Measurements from ENCODE around the gene TDRD9.
"Not testable (repeated sequence)": the region's sequence is repeated elsewhere in the genome, so short reads cannot be mapped to it uniquely, and the experiment has no call there.

Gene TDRD9

DNA sequence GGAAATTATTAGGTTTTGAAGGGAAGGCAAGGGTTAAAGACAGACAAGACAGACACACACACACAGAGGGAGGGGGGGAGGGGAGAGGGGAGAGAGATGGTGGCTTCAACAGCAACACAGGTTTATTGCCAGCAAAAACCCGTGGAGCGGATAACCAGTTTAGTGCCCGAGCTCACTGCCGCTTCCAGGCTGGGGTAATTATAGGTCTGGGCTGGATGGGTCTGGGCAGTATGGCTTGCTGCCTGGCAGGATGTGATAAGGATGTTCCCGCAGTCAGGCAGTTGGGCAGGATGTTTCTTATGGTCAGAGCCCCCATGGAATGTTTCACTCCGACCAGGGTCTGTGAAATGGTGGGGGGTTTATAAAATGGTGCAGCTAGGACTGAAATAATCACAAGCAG is 4.4 kb upstream of the TDRD9 start:
- no peak for DNase-seq

DNA sequence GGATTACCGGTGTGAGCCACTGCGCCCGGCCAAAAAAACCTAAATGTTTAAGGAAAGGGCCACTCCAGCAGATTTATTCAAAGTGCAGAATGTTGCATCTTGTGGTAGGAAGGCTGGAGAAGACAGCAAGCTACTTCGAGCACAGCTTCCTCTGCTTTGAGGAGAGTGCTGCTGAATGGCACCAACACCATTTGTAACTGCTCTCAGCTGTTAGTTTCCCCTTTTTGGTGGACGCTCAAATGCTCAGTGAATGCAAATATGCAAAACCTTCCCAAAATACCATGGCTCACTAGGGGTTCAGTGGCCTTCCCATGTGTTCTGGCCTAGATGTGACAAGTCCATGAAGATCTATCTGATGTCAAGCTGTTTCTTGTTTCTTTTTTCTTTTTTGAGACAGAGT is 2.9 kb upstream of the TDRD9 start:
- DNase-seq = no peak

DNA sequence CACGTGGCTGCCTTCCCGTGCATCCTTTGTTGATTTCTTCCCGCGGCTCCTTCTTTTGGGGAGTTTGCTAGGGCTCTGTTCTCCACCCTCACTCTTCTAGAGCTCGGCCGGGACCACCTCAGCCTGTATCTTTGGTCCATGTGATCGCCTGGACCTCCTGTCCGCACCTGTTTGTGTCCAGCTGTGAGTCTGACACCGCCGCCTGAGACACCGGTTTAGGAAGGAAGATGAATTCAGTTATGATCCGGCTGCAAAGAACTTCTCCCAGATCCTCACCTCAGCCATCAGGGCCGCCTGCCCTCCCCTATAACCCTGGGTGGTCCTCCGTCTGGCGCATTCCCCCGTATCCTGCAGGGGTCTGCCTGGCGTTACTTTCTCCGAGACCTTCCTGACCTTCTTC is 690 bp upstream of the TDRD9 start:
- no peak for DNase-seq

GRCh38 chr14:103930051-103930604 is 1.9 kb downstream of the TDRD9 start:
- DNase-seq = no peak

- DNase-seq = peak; percentile 88 to 91
These were observed 3.2 kb downstream of the TDRD9 start for GRCh38 chr14:103931422-103931821.

GRCh38 chr14:103932791-103933490 is 4.7 kb downstream of the TDRD9 start:
- peak; percentile 19 to 28 for DNase-seq

GRCh38 chr14:103935102-103935501 is 6.8 kb downstream of the TDRD9 start:
- no peak for DNase-seq

- DNase-seq = no peak
These were observed 13.2 kb downstream of the TDRD9 start for GRCh38 chr14:103941462-103941861.

DNA sequence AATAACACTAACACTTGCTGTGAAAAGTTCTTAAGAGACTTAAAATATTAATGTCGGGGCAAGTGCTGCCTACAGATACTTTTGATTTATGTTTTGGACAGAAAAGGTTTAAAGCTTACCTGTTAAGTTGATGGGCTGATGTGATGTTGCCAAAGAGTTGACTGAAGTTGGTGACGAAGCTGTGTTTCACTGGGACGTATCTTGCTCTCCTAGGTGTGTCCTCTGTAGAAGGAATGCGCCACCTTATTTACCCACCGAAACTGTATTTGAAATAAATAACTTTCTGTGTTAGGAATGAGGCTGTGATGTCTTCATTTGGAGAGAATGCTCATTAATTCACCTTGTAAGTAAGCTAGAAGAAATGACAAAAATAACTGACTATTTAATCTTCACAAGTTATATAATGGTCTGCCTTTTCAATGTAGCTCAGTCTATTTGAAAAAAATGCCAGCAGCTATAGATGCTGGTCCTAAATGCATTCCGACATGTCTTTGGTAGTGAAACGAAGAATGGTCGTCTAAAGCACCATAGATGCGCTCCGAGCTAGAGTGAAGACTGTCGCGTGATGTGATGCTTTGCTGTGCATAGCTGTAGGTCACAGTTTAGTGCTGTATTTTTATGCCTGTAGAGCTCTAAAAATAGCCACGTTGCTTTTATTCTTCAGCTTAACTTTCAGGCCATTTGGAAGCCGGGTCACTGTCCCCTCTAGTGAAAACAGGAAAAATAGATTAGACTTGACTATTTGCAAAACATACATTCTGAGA is 13.9 kb downstream of the TDRD9 start, which contains the start of gene RD3L:
Gene RD3L (minus strand): TSS at position 557 of the 764 bp plus-strand sequence. CDS start 834 bp downstream, outside the sequence.
- DNase-seq = no peak

GRCh38 chr14:103943673-103944072 is 15.4 kb downstream of the TDRD9 start:
- DNase-seq = no peak

DNA sequence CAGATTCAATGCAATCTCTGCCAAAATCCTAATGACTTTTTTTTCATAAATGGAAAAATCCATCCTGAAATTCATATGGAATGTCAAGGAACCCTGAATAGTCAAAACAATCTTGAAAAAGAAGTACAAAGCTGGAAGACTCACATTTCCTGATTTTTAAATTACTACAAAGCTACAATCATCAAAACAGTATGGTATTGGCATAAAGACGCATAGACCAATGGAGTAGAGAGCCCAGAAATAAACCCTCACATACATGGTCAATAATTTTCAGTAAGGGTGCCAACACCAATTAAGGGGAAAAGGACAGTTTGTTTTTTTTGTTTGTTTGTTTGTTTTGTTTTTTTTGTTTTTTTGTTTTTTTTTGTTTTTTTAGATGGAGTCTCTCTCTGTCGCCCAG is 18.7 kb downstream of the TDRD9 start:
- DNase-seq = no peak

DNA sequence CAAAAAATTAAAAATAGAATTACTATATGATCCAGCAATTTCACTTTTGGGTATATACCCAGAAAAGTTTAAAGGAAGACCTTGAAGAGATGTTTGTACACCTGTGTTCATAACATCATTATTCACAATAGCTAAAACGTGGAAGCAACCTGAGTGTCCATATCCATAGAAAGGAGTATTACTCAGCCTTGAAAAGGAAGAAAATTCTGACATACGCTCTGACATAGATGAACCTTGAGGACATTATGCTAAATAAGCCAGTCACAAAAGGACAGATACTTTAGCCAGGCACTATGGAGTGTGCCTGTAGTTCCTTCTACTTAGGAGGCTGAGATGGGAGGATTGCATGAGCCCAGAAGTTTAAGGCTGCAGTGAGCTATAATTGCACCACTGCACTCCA is 20.2 kb downstream of the TDRD9 start:
- no peak for DNase-seq

- peak in 1 of 2 experiments; percentile 26 for DNase-seq
These were observed 21.0 kb downstream of the TDRD9 start for GRCh38 chr14:103949131-103949790.

GRCh38 chr14:103960457-103961055 is 32.3 kb downstream of the TDRD9 start:
- DNase-seq = no peak

DNA sequence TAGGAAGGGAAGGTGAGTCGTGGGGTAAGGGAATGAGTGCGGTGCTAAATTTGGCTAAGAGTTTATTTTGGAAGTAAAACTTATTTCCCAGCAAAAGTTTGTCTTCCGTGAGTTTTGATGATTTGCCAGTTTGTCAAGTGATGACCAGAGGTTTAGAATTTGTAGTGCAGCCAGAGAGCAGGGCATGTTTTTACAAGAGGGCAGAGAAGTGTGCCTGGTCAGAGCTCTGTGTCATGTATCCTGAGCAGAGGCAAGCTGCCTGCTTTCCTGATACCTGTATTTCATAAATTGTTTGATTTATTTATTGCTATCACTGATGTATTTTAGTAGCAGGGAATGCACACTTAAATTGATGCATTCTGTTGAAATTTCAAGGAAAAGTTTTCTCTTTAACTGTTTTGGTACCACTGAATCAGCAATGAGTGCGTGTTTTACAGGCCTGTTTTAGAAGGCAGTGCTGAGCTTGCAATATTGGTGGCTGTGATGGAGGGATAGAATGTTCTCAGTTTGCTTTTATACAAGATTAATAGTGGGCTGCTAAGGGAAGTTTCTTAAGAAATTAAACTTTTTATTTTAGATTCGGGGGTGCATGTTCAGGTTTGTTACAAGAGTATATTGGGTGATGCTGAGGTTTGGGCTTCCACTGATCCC is 33.8 kb downstream of the TDRD9 start:
- no peak for DNase-seq

DNA sequence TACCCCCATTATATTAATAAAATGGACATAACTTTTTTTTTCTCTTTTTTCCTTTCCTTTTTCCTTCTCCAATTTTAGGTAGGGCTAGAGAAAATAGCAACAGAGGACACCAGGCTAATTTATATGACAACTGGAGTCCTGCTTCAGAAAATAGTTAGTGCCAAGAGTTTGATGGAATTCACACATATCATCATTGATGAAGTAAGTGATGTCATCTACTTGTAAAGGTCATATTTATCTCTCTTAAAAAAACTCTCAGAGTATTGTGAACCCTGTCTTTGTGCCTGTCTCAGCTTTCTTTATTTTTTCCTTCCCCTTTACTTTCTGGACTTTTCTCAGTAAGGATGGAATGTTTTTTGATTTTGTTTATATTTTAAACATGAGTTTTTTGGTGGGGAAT is 38.4 kb downstream of the TDRD9 start:
- DNase-seq = no peak

DNA sequence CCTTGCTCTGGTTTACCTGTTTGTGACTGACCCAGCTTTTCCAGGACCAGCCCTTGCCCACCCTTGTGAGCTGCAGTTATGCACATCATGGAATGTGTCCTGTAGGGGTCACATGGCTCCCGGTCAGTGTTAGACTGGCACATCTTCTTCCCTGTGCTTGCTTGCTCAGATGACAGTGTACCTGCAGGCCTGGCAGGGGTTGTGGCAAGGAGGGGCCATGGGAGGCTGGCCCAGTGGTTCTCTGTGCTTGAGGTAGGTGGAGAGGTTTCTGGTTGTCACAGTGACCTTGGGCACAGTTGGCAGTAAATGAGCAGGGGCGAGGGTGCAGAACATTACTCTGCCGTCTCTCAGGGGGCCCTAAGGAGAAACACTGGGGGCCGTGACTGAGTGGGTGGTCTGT is 41.7 kb downstream of the TDRD9 start:
- no peak for DNase-seq

GRCh38 chr14:103973354-103973753 is 45.1 kb downstream of the TDRD9 start:
- DNase-seq = no peak

GRCh38 chr14:103974575-103974974 is 46.3 kb downstream of the TDRD9 start:
- DNase-seq = no peak

DNA sequence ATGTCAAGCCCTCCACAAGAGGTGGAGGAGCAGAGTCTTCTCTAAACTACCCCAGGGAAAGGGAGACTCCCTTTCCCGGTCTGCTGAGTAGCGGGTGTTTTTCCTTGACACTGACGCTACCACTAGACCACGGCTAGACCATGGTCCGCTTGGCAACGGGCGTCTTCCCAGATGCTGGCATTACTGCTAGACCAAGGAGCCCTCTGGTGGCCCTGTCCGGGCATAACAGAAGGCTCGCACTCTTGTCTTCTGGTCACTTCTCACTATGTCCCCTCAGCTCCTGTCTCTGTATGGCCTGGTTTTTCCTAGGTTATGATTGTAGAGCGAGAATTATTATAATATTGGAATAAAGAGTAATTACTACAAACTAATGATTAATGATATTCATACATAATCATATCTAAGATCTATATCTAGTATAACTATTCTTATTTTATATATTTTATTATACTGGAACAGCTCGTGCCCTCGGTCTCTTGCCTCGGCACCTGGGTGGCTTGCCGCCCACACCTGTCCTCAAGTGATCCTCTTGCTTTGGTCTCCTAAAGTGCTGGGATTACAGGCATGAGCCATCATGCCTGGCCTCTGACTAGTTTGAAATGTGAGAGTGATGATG is 52.5 kb downstream of the TDRD9 start:
- DNase-seq = not testable (repeated sequence)

DNA sequence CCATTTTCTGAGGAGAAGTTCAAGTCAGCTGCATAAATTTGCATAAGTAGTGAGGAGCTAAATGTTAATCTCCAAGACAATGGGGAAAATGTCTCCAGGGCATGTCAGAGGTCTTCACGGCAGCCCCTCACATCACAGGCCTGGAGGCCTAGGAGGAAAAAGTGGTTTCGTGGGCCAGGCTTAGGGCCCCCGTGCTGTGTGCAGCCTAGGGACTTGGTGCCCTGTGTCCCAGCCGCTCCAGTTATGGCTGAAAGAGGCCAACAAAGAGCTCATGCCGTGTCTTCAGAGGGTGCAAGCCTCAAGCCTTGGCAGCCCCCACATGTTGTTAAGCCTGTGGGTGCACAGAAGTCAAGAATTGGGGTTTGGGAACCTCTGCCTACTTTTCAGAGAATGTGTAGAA is 55.9 kb downstream of the TDRD9 start:
- DNase-seq = no peak

GRCh38 chr14:103989034-103989433 is 60.8 kb downstream of the TDRD9 start:
- DNase-seq = no peak

Data from AML-193 (cell line).